HepG2 (cell line): ENCODE results near the gene MMP25. TPM values are rescaled to one million over a fixed set of nuclear protein-coding genes. Genes with fewer than 3 reads are reported as not detected.
A peak's percentile ranks its signal among the peaks of the same experiment; 100 is the strongest.

Experiments
- CENPX ChIP-seq: sonication (generic); formaldehyde crosslinking; IDR thresholded peaks from 2 replicates; pipeline ENCODE4 v1.9.0; 2021; ENCODE audit warnings: mild to moderate bottlenecking, missing genetic modification reagents, moderate library complexity
- CREB1 ChIP-seq, 2 experiments: fragments of 450-650 bp in 1 of 2; IDR thresholded peaks; 2 replicates each; pipeline ENCODE4 v1.6.1; 2016 to 2017; ENCODE audit warnings: control low read depth in 1 of 2, mild to moderate bottlenecking in 1 of 2, missing compliant biosample characterization in 1 of 2, missing genetic modification characterization in 1 of 2
- ETV5 ChIP-seq: IDR thresholded peaks from 2 replicates; pipeline ENCODE4 v1.6.1; 2018; ENCODE audit warnings: missing biosample characterization, missing genetic modification reagents, inconsistent platforms, borderline replicate concordance
- HNRNPK ChIP-seq: fragments of 200-400 bp; formaldehyde crosslinking; IDR thresholded peaks from 2 replicates; pipeline ENCODE4 v1.6.1; 2018; ENCODE audit warnings: low read length, low read depth, moderate library complexity, mild to moderate bottlenecking; ENCODE audit not compliant: poor library complexity, severe bottlenecking
- REL ChIP-seq: sonication (generic); formaldehyde crosslinking; conservative IDR thresholded peaks from 2 replicates; pipeline ENCODE4 v1.8.0; 2022; ENCODE audit warnings: mild to moderate bottlenecking, missing genetic modification reagents, moderate library complexity
- SMAD3 ChIP-seq: sonication (generic); formaldehyde crosslinking; IDR thresholded peaks from 2 replicates; pipeline ENCODE4 v1.4.0; 2020; ENCODE audit warnings: missing genetic modification reagents
- SMC3 ChIP-seq: IDR thresholded peaks from 2 replicates; pipeline ENCODE4 v1.6.1; 2011; ENCODE audit warnings: low read length, improper control_type of control experiment
- TCF12 ChIP-seq, 2 experiments: fragments of 450-650 bp in 1 of 2; sonication (generic) in 1 of 2; formaldehyde crosslinking in 1 of 2; IDR thresholded peaks; 2 replicates each; pipeline versions ENCODE4 v1.6.1 to v1.8.0; 2017 to 2022; ENCODE audit warnings: antibody characterized with exemption in 1 of 2, mild to moderate bottlenecking in 1 of 2, missing genetic modification reagents in 1 of 2, moderate library complexity in 1 of 2
- TOPORS ChIP-seq: sonication (generic); formaldehyde crosslinking; IDR thresholded peaks from 2 replicates; pipeline ENCODE4 v1.8.0; 2023; ENCODE audit warnings: mild to moderate bottlenecking, missing genetic modification reagents
- WIZ ChIP-seq: sonication (generic); formaldehyde crosslinking; IDR thresholded peaks from 2 replicates; pipeline ENCODE4 v1.5.1; 2020; ENCODE audit warnings: mild to moderate bottlenecking, missing genetic modification reagents
- XBP1 ChIP-seq: sonication (generic); formaldehyde crosslinking; IDR thresholded peaks from 2 replicates; pipeline ENCODE4 v1.5.0; 2020; ENCODE audit warnings: missing genetic modification reagents
- YEATS2 ChIP-seq: sonication (generic); formaldehyde crosslinking; IDR thresholded peaks from 2 replicates; pipeline ENCODE4 v1.4.0; 2020; ENCODE audit warnings: missing genetic modification reagents, borderline replicate concordance
- YEATS4 ChIP-seq: sonication (generic); formaldehyde crosslinking; IDR thresholded peaks from 2 replicates; pipeline ENCODE4 v1.4.0; 2020; ENCODE audit warnings: missing genetic modification reagents, borderline replicate concordance
- ZNF225 ChIP-seq: sonication (generic); formaldehyde crosslinking; IDR thresholded peaks from 2 replicates; pipeline ENCODE4 v1.4.0; 2020; ENCODE audit warnings: mild to moderate bottlenecking, missing genetic modification reagents
- ZNF282 ChIP-seq: fragments of 450-650 bp; IDR thresholded peaks from 2 replicates; pipeline ENCODE4 v1.6.1; 2018; ENCODE audit not compliant: partially characterized antibody
- ZNF33B ChIP-seq: sonication (generic); formaldehyde crosslinking; IDR thresholded peaks from 2 replicates; pipeline ENCODE4 v1.5.1; 2020; ENCODE audit warnings: mild to moderate bottlenecking, missing genetic modification reagents
- ZNF382 ChIP-seq: sonication (generic); formaldehyde crosslinking; IDR thresholded peaks from 2 replicates; pipeline ENCODE4 v1.5.0; 2020; ENCODE audit warnings: missing genetic modification reagents, mild to moderate bottlenecking, borderline replicate concordance
- ZNF572 ChIP-seq: sonication (generic); formaldehyde crosslinking; IDR thresholded peaks from 2 replicates; pipeline ENCODE4 v1.5.1; 2020; ENCODE audit warnings: mild to moderate bottlenecking, missing genetic modification reagents
- ZNF737 ChIP-seq: sonication (generic); formaldehyde crosslinking; IDR thresholded peaks from 2 replicates; pipeline ENCODE4 v1.5.0; 2020; ENCODE audit warnings: missing genetic modification reagents, mild to moderate bottlenecking, borderline replicate concordance
- ZNF788 ChIP-seq: sonication (generic); formaldehyde crosslinking; IDR thresholded peaks from 2 replicates; pipeline ENCODE4 v1.5.0; 2020; ENCODE audit warnings: mild to moderate bottlenecking, missing genetic modification reagents, borderline replicate concordance
- polyA plus RNA-seq, 8 experiments: library from polyadenylated mRNA; depleted of rRNA in 3 of 8; stranded (reverse) in 7 of 8; unstranded in 1 of 8; fragments of >200 nt; fragmentation: Illumina TruSeq in 4 of 8; extraction: Trizol in 4 of 8; gene quantifications; 2 replicates each; pipeline versions ENCODE4 v1.2.1 to v1.2.3, GENCODE V29; 2011 to 2016; ENCODE audit warnings: low read depth in 4 of 8, missing spikeins in 1 of 8, mixed read lengths in 1 of 8; ENCODE audit not compliant: insufficient read depth in 1 of 8
- total RNA-seq, 5 experiments: library from RNA; depleted of rRNA; stranded (reverse); fragments of >200 nt; fragmentation: Illumina TruSeq; extraction: Trizol; gene quantifications; 2 replicates each; pipeline ENCODE4 v1.2.3, GENCODE V29; 2016; ENCODE audit warnings: low read depth in 1 of 5
- TF ChIP-seq, protein P1 (sequence below): sonication (generic); formaldehyde crosslinking; IDR thresholded peaks from 2 replicates; pipeline ENCODE4 v1.4.0; 2020; ENCODE audit warnings: mild to moderate bottlenecking, missing genetic modification reagents
- TF ChIP-seq, protein P2 (sequence below): sonication (generic); formaldehyde crosslinking; IDR thresholded peaks from 2 replicates; pipeline ENCODE4 v1.8.0; 2022; ENCODE audit warnings: missing genetic modification reagents, mild to moderate bottlenecking, inconsistent platforms, borderline replicate concordance
- TF ChIP-seq, protein P3 (sequence below): sonication (generic); formaldehyde crosslinking; conservative IDR thresholded peaks from 2 replicates; pipeline ENCODE4 v1.4.0; 2020; ENCODE audit warnings: missing genetic modification reagents
- TF ChIP-seq, protein P4 (sequence below): IDR thresholded peaks from 2 replicates; pipeline ENCODE4 v1.6.1; 2016; ENCODE audit warnings: mild to moderate bottlenecking

MMP25 gene
- total and polyA plus RNA-seq, 2 of the 13 experiments (the other 11 are each of a cell fraction or from before 2014, with no cell fraction given) = 0.04 to 0.08 TPM

DNA sequence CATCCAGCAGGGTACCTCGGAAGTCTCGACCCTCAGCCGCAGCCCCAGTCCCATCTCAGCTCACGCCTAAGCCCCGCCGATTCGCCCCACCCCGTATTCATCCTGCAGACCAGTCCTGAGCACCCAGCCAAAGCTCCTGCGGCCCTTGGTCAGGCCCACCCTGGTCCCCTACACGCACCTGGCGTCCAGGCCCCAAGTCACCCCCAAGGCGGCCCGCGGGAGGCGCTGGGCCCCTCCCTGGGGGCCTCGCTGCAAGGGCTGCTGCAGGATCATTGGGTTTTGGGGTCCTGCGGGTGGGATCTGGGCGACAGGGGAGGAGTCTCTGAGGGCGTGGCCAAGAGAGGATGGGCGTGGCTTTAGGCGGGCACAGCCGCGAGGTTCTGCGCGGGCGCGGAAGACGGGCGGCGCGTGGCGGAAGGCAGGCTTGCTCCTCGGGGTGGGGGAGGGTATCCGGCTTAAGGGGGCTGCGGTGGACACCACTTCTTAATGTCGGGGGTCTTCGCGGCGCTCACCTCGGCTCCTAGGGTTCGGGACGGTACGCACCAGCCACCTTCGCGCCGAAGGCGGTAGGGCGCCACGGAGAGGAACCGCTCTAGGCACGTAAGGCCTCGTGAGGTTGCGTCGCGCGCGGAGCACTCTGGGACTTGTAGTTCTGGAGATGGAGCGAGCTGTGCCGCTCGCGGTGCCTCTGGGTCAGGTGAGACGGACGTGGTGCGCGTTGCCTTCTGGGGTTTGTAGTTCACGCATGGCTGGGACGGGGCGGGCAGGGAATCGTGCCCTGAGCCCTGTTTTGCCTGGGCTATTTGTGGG is 22.5 kb upstream of the MMP25 start, which contains the start of the genes HCFC1R1 and THOC6 (continued):
- TF ChIP-seq TOPORS (0 out of 2 replicates have a peak, but pooled peaks have one; percentile 51), YEATS4 (CRISPR knock-in tag) (peak; percentile 90), YEATS2 (CRISPR knock-in tag) (peak; percentile 73; the same call in 1 of the 2 replicates), ZNF225 (peak; percentile 44), ZNF282 (no peak), TCF12 (IDR thresholded peaks at IDR 0.05) (no peak), TCF12 (CRISPR knock-in tag; IDR thresholded peaks at IDR 0.05) (no peak), SMC3 (no peak), CENPX (CRISPR knock-in tag) (no peak), HNRNPK (peak; percentile 99), ZNF382 (no peak), ZNF572 (CRISPR knock-in tag) (peak; percentile 93; the same call in 1 of the 2 replicates), XBP1 (CRISPR knock-in tag) (no peak), ZNF33B (CRISPR knock-in tag) (peak; percentile 79; the same call in 1 of the 2 replicates), WIZ (no peak), CREB1 (IDR thresholded peaks at IDR 0.05) (peak; percentile 86), CREB1 (CRISPR knock-in tag; IDR thresholded peaks at IDR 0.05) (peak; percentile 94), REL (CRISPR knock-in tag) (peak; percentile 51; the same call in 1 of the 2 replicates), SMAD3 (CRISPR knock-in tag) (peak; percentile 56; the same call in 1 of the 2 replicates), ZNF737 (CRISPR knock-in tag) (no peak), ZNF788 (peak; percentile 94; the same call in 1 of the 2 replicates), ETV5 (CRISPR knock-in tag) (peak; percentile 66)
- TF ChIP-seq, protein P1, sequence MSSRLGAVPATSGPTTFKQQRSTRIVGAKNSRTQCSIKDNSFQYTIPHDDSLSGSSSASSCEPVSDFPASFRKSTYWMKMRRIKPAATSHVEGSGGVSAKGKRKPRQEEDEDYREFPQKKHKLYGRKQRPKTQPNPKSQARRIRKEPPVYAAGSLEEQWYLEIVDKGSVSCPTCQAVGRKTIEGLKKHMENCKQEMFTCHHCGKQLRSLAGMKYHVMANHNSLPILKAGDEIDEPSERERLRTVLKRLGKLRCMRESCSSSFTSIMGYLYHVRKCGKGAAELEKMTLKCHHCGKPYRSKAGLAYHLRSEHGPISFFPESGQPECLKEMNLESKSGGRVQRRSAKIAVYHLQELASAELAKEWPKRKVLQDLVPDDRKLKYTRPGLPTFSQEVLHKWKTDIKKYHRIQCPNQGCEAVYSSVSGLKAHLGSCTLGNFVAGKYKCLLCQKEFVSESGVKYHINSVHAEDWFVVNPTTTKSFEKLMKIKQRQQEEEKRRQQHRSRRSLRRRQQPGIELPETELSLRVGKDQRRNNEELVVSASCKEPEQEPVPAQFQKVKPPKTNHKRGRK (CRISPR knock-in tag) = no peak
- TF ChIP-seq, protein P2, sequence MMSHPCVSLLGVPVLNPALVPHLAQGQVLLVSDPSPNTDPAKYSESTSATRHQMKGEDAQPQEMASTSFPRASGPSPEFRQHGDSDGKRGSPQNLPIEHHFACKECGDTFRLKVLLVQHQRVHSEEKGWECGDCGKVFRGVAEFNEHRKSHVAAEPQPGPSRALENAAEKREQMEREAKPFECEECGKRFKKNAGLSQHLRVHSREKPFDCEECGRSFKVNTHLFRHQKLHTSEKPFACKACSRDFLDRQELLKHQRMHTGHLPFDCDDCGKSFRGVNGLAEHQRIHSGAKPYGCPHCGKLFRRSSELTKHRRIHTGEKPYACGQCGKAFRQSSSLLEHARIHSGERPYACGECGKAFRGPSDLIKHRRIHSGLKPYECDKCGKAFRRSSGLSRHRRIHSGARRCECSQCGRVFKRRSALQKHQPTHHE (CRISPR knock-in tag) = peak; percentile 33; the same call in 1 of the 2 replicates
- TF ChIP-seq, protein P3, sequence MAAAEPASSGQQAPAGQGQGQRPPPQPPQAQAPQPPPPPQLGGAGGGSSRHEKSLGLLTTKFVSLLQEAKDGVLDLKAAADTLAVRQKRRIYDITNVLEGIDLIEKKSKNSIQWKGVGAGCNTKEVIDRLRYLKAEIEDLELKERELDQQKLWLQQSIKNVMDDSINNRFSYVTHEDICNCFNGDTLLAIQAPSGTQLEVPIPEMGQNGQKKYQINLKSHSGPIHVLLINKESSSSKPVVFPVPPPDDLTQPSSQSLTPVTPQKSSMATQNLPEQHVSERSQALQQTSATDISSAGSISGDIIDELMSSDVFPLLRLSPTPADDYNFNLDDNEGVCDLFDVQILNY = peak; percentile 61; the same call in 1 of the 2 replicates
- TF ChIP-seq, protein P4, sequence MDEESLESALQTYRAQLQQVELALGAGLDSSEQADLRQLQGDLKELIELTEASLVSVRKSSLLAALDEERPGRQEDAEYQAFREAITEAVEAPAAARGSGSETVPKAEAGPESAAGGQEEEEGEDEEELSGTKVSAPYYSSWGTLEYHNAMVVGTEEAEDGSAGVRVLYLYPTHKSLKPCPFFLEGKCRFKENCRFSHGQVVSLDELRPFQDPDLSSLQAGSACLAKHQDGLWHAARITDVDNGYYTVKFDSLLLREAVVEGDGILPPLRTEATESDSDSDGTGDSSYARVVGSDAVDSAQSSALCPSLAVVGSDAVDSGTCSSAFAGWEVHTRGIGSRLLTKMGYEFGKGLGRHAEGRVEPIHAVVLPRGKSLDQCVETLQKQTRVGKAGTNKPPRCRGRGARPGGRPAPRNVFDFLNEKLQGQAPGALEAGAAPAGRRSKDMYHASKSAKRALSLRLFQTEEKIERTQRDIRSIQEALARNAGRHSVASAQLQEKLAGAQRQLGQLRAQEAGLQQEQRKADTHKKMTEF (CRISPR knock-in tag) = peak; percentile 94
